HEK293 (cell line): ENCODE measurements around the gene MGLL.

ENCODE experiments used
- CTCF ChIA-PET: fragments of 350-600 bp; formaldehyde crosslinking; extraction: SDS; loops from one replicate; lab custom pipeline; 2021; ENCODE audit warnings: antibody characterized with exemption; lab: Yijun Ruan, JAX
- POLR2A ChIA-PET: fragments of 300-600 bp; formaldehyde crosslinking; extraction: SDS; loops from one replicate; lab custom pipeline; 2020; ENCODE audit warnings: antibody characterized with exemption, inconsistent platforms; lab: Yijun Ruan, JAX
- H3K27ac ChIP-seq: fragments of 200-500 bp; sonication (Bioruptor generic); 2 replicates; pipeline ENCODE4 v1.5.1; 2014; ENCODE audit warnings: low read depth, low read length, control low read depth, inconsistent platforms; ENCODE audit errors: extremely low read depth
- H3K36me3 ChIP-seq, 2 experiments: fragments of 200-500 bp in 1 of 2; sonication (Bioruptor generic) in 1 of 2; 1 replicate in 1 of 2; 2 replicates in 1 of 2; pipeline ENCODE4 v1.5.1; 2014 to 2017; ENCODE audit warnings: inconsistent platforms in 2 of 2, low read length in 2 of 2; ENCODE audit not compliant: control insufficient read depth in 2 of 2, insufficient read depth in 1 of 2
- H3K4me1 ChIP-seq: fragments of 200-500 bp; sonication (Bioruptor generic); 2 replicates; pipeline ENCODE4 v1.5.1; 2014; ENCODE audit warnings: mild to moderate bottlenecking, low read length, inconsistent platforms; ENCODE audit not compliant: control insufficient read depth, insufficient read depth
- H3K4me3 ChIP-seq: 2 replicates; pipeline ENCODE4 v1.5.1; 2011; ENCODE audit warnings: low read depth, mild to moderate bottlenecking, control low read depth, low read length, moderate library complexity
- H3K9me3 ChIP-seq: fragments of 200-500 bp; sonication (Bioruptor generic); 2 replicates; pipeline ENCODE4 v1.5.1; 2014; ENCODE audit warnings: low read depth, low read length, inconsistent platforms; ENCODE audit not compliant: control insufficient read depth, insufficient read depth
- KLF10 ChIP-seq: fragments of 450-650 bp; IDR thresholded peaks from 2 replicates; pipeline ENCODE4 v1.5.1; 2018; ENCODE audit warnings: missing biosample characterization, mild to moderate bottlenecking, missing genetic modification characterization
- MEIS1 ChIP-seq: sonication (generic); formaldehyde crosslinking; IDR thresholded peaks from 2 replicates; pipeline ENCODE4 v1.8.1; 2022; ENCODE audit warnings: missing genetic modification reagents, mild to moderate bottlenecking, borderline replicate concordance
- PRDM4 ChIP-seq: fragments of 450-650 bp; formaldehyde crosslinking; IDR thresholded peaks from 2 replicates; pipeline ENCODE4 v1.5.1; 2017; ENCODE audit warnings: missing biosample characterization, missing genetic modification characterization
- SALL2 ChIP-seq: fragments of 450-650 bp; formaldehyde crosslinking; IDR thresholded peaks from 2 replicates; pipeline ENCODE4 v1.5.0; 2017; ENCODE audit warnings: missing biosample characterization, mild to moderate bottlenecking, missing genetic modification characterization, borderline replicate concordance
- SP3 ChIP-seq: fragments of 450-650 bp; formaldehyde crosslinking; IDR thresholded peaks from 2 replicates; pipeline ENCODE4 v1.5.1; 2016; ENCODE audit warnings: missing biosample characterization, missing genetic modification characterization
- TSHZ1 ChIP-seq: fragments of 450-650 bp; formaldehyde crosslinking; IDR thresholded peaks from 2 replicates; pipeline ENCODE4 v1.5.1; 2016; ENCODE audit warnings: missing biosample characterization, missing genetic modification characterization, borderline replicate concordance
- YY1 ChIP-seq: fragments of 450-650 bp; formaldehyde crosslinking; IDR thresholded peaks from 2 replicates; pipeline ENCODE4 v1.5.1; 2018; ENCODE audit warnings: missing biosample characterization, missing genetic modification characterization
- ZBTB20 ChIP-seq: fragments of 450-650 bp; formaldehyde crosslinking; IDR thresholded peaks from 2 replicates; pipeline ENCODE4 v1.5.1; 2016; ENCODE audit warnings: missing biosample characterization, missing genetic modification characterization
- ZBTB26 ChIP-seq: fragments of 450-650 bp; formaldehyde crosslinking; optimal IDR thresholded peaks from 2 replicates; pipeline ENCODE3; 2016; ENCODE audit warnings: missing biosample characterization, mild to moderate bottlenecking, missing genetic modification characterization
- ZFP37 ChIP-seq: fragments of 450-650 bp; formaldehyde crosslinking; IDR thresholded peaks from 2 replicates; pipeline ENCODE4 v1.5.1; 2016; ENCODE audit warnings: missing biosample characterization, missing genetic modification characterization
- ZNF16 ChIP-seq: fragments of 450-650 bp; formaldehyde crosslinking; IDR thresholded peaks from 2 replicates; pipeline ENCODE4 v1.5.1; 2016; ENCODE audit warnings: low read depth, missing biosample characterization, missing genetic modification characterization
- ZNF202 ChIP-seq: fragments of 450-650 bp; formaldehyde crosslinking; IDR thresholded peaks from 2 replicates; pipeline ENCODE4 v1.5.1; 2016; ENCODE audit warnings: missing biosample characterization, missing genetic modification characterization, borderline replicate concordance
- ZNF266 ChIP-seq: fragments of 450-650 bp; formaldehyde crosslinking; IDR thresholded peaks from 2 replicates; pipeline ENCODE4 v1.5.1; 2016; ENCODE audit warnings: missing biosample characterization, missing genetic modification characterization, low read depth
- ZNF324 ChIP-seq: fragments of 450-650 bp; formaldehyde crosslinking; IDR thresholded peaks from 2 replicates; pipeline ENCODE4 v1.5.1; 2016; ENCODE audit warnings: missing biosample characterization, missing genetic modification characterization
- ZNF37A ChIP-seq: fragments of 450-650 bp; IDR thresholded peaks from 2 replicates; pipeline ENCODE4 v1.5.1; 2018; ENCODE audit warnings: missing biosample characterization, missing genetic modification characterization
- ZNF404 ChIP-seq: fragments of 450-650 bp; formaldehyde crosslinking; IDR thresholded peaks from 2 replicates; pipeline ENCODE4 v1.5.1; 2017; ENCODE audit warnings: missing biosample characterization, missing genetic modification characterization
- ZNF416 ChIP-seq: fragments of 450-650 bp; formaldehyde crosslinking; IDR thresholded peaks from 2 replicates; pipeline ENCODE4 v1.5.1; 2016; ENCODE audit warnings: missing biosample characterization, missing genetic modification characterization
- ZNF501 ChIP-seq: fragments of 450-650 bp; formaldehyde crosslinking; IDR thresholded peaks from 2 replicates; pipeline ENCODE4 v1.5.1; 2016; ENCODE audit warnings: missing biosample characterization, missing genetic modification characterization
- ZNF521 ChIP-seq: fragments of 450-650 bp; formaldehyde crosslinking; IDR thresholded peaks from 2 replicates; pipeline ENCODE4 v1.5.1; 2017; ENCODE audit warnings: missing biosample characterization, mild to moderate bottlenecking, missing genetic modification characterization
- ZNF610 ChIP-seq: fragments of 450-650 bp; formaldehyde crosslinking; IDR thresholded peaks from 2 replicates; pipeline ENCODE4 v1.5.1; 2016; ENCODE audit warnings: missing biosample characterization, missing genetic modification characterization, borderline replicate concordance
- ZNF747 ChIP-seq: fragments of 450-650 bp; formaldehyde crosslinking; IDR thresholded peaks from 2 replicates; pipeline ENCODE4 v1.5.1; 2016; ENCODE audit warnings: missing biosample characterization, missing genetic modification characterization

The MGLL gene

GRCh38 chr3:127660621-127661251 lies 161.6 kb downstream of the MGLL start (continued):
- TF ChIP-seq PRDM4 (tag by site-specific recombination) = no peak
- TF ChIP-seq ZBTB26 (tag by site-specific recombination) = no peak

- CTCF ChIA-PET = interaction anchor here (1.2 kb wide), 1 partner anchor 37 kb away, joined by 3 read pairs; no protein-coding TSS in a partner anchor
- TF ChIP-seq SP3 (tag by site-specific recombination) = no peak
- TF ChIP-seq ZFP37 (tag by site-specific recombination) = no peak
- TF ChIP-seq ZNF521 (tag by site-specific recombination) = no peak
- TF ChIP-seq KLF10 = no peak
- TF ChIP-seq ZNF610 (tag by site-specific recombination) = no peak
- TF ChIP-seq SALL2 (tag by site-specific recombination) = no peak
- no peak for TF ChIP-seq YY1 (tag by site-specific recombination)
- TF ChIP-seq ZNF416 (tag by site-specific recombination) = no peak
- no peak for TF ChIP-seq ZNF404
- no peak for TF ChIP-seq ZNF16
- TF ChIP-seq MEIS1 (CRISPR knock-in tag) = no peak
- no peak for TF ChIP-seq TSHZ1
- TF ChIP-seq ZNF202 = no peak
- TF ChIP-seq ZBTB26 (tag by site-specific recombination) = no peak
- no peak for TF ChIP-seq ZNF501 (tag by site-specific recombination)
- no peak for TF ChIP-seq ZNF324 (tag by site-specific recombination)
- TF ChIP-seq ZNF37A (tag by site-specific recombination) = no peak
- no peak for TF ChIP-seq ZNF747 (tag by site-specific recombination)
- no peak for TF ChIP-seq ZNF266 (tag by site-specific recombination)
- no peak for TF ChIP-seq ZBTB20 (tag by site-specific recombination)
- H3K36me3 ChIP-seq = peaks cover 0 to 21% of the 10 kb centered on the region in 2 experiments; a peak in 1 of 3 replicates
- no peak overlapping the region for H3K4me3 ChIP-seq
- POLR2A ChIA-PET = no interaction called here
- no peak overlapping the region for H3K27ac ChIP-seq
- H3K9me3 ChIP-seq = no peaks in the 10 kb centered on the region
- no peaks in the 10 kb centered on the region for H3K4me1 ChIP-seq
These were observed 164.1 kb downstream of the MGLL start for GRCh38 chr3:127658234-127658633.
